Gastrocnemius medialis (tissue), 4 donors: Measurements from ENCODE around the gene DTD1.

ENCODE experiments used
- CTCF ChIP-seq, 5 experiments: fragments of 450-650 bp in 3 of 5; fragments of 200-600 bp in 2 of 5; sonication (generic) in 2 of 5; IDR thresholded peaks in 4 of 5; conservative IDR thresholded peaks in 1 of 5; 1 replicate in 4 of 5; 2 replicates in 1 of 5; pipeline ENCODE4 v1.5.1; 2016 to 2019; ENCODE audit warnings: antibody characterized with exemption in 5 of 5, mild to moderate bottlenecking in 3 of 5, moderate library complexity in 3 of 5
- POLR2A ChIP-seq, 2 donors: fragments of 450-650 bp; IDR thresholded peaks; one replicate each; pipeline ENCODE4 v1.6.1; 2017; ENCODE audit warnings: antibody characterized with exemption in 2 of 2, mild to moderate bottlenecking in 2 of 2, moderate library complexity in 2 of 2

- TF ChIP-seq CTCF (IDR thresholded peaks at IDR 0.05 in 4 of 5, conservative IDR thresholded peaks at IDR 0.05 in 1 of 5) (no peak), POLR2A (IDR thresholded peaks at IDR 0.05) (no peak)
These were observed 700 bp downstream of the DTD1 start for GRCh38 chr20:18588574-18588933.
